Measurements from ENCODE around the gene MCTP1.
"Not testable (repeated sequence)": the region's sequence is repeated elsewhere in the genome, so short reads cannot be mapped to it uniquely, and the experiment has no call there.

The MCTP1 gene

GRCh38 chr5:95251185-95251584, 33.7 kb downstream of the MCTP1 start:
- DNase-seq (ENCODE audit: low read depth) = no peak

GRCh38 chr5:95244479-95244878, 40.4 kb downstream of the MCTP1 start:
- no peak for DNase-seq (ENCODE audit: low read depth)

GRCh38 chr5:95241635-95242034, 43.3 kb downstream of the MCTP1 start:
- no peak for DNase-seq (ENCODE audit: low read depth)

GRCh38 chr5:95241161-95241560, 43.7 kb downstream of the MCTP1 start:
- no peak for DNase-seq (ENCODE audit: low read depth)

- DNase-seq (ENCODE audit: low read depth) = no peak
Observed at GRCh38 chr5:95238560-95239325, 46.2 kb downstream of the MCTP1 start.

- DNase-seq (ENCODE audit: low read depth) = no peak
Observed at GRCh38 chr5:95237324-95237723, 47.6 kb downstream of the MCTP1 start.

- DNase-seq (ENCODE audit: low read depth) = no peak
Observed at GRCh38 chr5:95235439-95235982, 49.4 kb downstream of the MCTP1 start.

GRCh38 chr5:95229646-95230045, 55.2 kb downstream of the MCTP1 start:
- no peak for DNase-seq (ENCODE audit: low read depth)

- DNase-seq (ENCODE audit: low read depth) = no peak
Observed at GRCh38 chr5:95224701-95225459, 60.0 kb downstream of the MCTP1 start.

GRCh38 chr5:95223566-95224258, 61.2 kb downstream of the MCTP1 start:
- DNase-seq (ENCODE audit: low read depth) = no peak

GRCh38 chr5:95222836-95223235, 62.1 kb downstream of the MCTP1 start:
- DNase-seq (ENCODE audit: low read depth) = no peak

GRCh38 chr5:95221234-95221633, 63.7 kb downstream of the MCTP1 start:
- no peak for DNase-seq (ENCODE audit: low read depth)

GRCh38 chr5:95220381-95220780, 64.5 kb downstream of the MCTP1 start:
- no peak for DNase-seq (ENCODE audit: low read depth)

GRCh38 chr5:95219411-95219810, 65.5 kb downstream of the MCTP1 start:
- no peak for DNase-seq (ENCODE audit: low read depth)

- DNase-seq (ENCODE audit: low read depth) = no peak
Observed at GRCh38 chr5:95217881-95218280, 67.0 kb downstream of the MCTP1 start.

GRCh38 chr5:95217351-95217750, 67.5 kb downstream of the MCTP1 start:
- no peak for DNase-seq (ENCODE audit: low read depth)

- DNase-seq (ENCODE audit: low read depth) = no peak
Observed at GRCh38 chr5:95216136-95216955, 68.5 kb downstream of the MCTP1 start.

- not testable (repeated sequence) for DNase-seq (ENCODE audit: low read depth)
Observed at GRCh38 chr5:95207811-95208210, 77.1 kb downstream of the MCTP1 start.

GRCh38 chr5:95194856-95195255, 90.0 kb downstream of the MCTP1 start:
- no peak for DNase-seq (ENCODE audit: low read depth)

- no peak for DNase-seq (ENCODE audit: low read depth)
Observed at GRCh38 chr5:95191330-95191729, 93.6 kb downstream of the MCTP1 start.

- DNase-seq (ENCODE audit: low read depth) = no peak
Observed at GRCh38 chr5:95184924-95185323, 100.0 kb downstream of the MCTP1 start.

- no peak for DNase-seq (ENCODE audit: low read depth)
Observed at GRCh38 chr5:95181644-95182043, 103.2 kb downstream of the MCTP1 start.
